SK-N-SH (cell line): Measurements from ENCODE around the gene FGGY. TPM values are rescaled to one million over a fixed set of nuclear protein-coding genes. Genes with fewer than 3 reads are reported as not detected.

Source experiments
- CTCF ChIA-PET: fragments of 300-600, 350-600 bp; formaldehyde crosslinking; extraction: SDS; loops from one replicate; lab custom pipeline; 2021; lab: Yijun Ruan, JAX
- POLR2A ChIA-PET: fragments of 350-600 bp; sonication (Branson Sonifier 250); formaldehyde crosslinking; extraction: SDS; loops from one replicate; lab custom pipeline; 2020; ENCODE audit warnings: antibody characterized with exemption, inconsistent platforms; lab: Yijun Ruan, JAX
- DNase-seq: peaks from one replicate; pipeline ENCODE4 v3.0.0; 2012
- H2AFZ ChIP-seq: fragments of 200-600 bp; sonication (generic); 2 replicates; pipeline ENCODE4 v1.8.1; 2016; ENCODE audit warnings: antibody characterized with exemption, mild to moderate bottlenecking, low read depth
- H3F3A ChIP-seq: fragments of 200-600 bp; sonication (generic); replicated peaks from 2 replicates; pipeline ENCODE3; 2016; ENCODE audit warnings: antibody characterized with exemption, mild to moderate bottlenecking; ENCODE audit not compliant: insufficient read depth
- H3K27ac ChIP-seq, 2 experiments: fragments of 200-500 bp in 1 of 2; fragments of 200-600 bp in 1 of 2; sonication (Bioruptor generic) in 1 of 2; sonication (generic), shearing (Covaris generic) in 1 of 2; 2 replicates each; pipeline versions ENCODE4 v1.5.1 to v1.6.1; 2014 to 2016; ENCODE audit warnings: low read depth in 2 of 2, inconsistent platforms in 1 of 2, low read length in 1 of 2, mild to moderate bottlenecking in 1 of 2, mixed read lengths in 1 of 2
- H3K27me3 ChIP-seq: fragments of 200-600 bp; sonication (generic), shearing (Covaris generic); 2 replicates; pipeline ENCODE4 v1.6.1; 2016; ENCODE audit warnings: mixed run types; ENCODE audit not compliant: insufficient read depth
- H3K36me3 ChIP-seq, 2 experiments: fragments of 200-500 bp in 1 of 2; fragments of 200-600 bp in 1 of 2; sonication (Bioruptor generic) in 1 of 2; sonication (generic) in 1 of 2; replicated peaks in 1 of 2; 2 replicates each; pipeline versions ENCODE3 to v1.5.1; 2014 to 2016; ENCODE audit warnings: low read length in 1 of 2, mild to moderate bottlenecking in 1 of 2; ENCODE audit not compliant: insufficient read depth in 2 of 2, control insufficient read depth in 1 of 2
- H3K4me1 ChIP-seq, 2 experiments: fragments of 200-500 bp in 1 of 2; fragments of 200-600 bp in 1 of 2; sonication (Bioruptor generic) in 1 of 2; sonication (generic), shearing (Covaris generic) in 1 of 2; 2 replicates each; pipeline versions ENCODE4 v1.5.1 to v1.6.1; 2014 to 2016; ENCODE audit warnings: low read depth in 1 of 2, low read length in 1 of 2, mixed run types in 1 of 2; ENCODE audit not compliant: insufficient read depth in 2 of 2, control insufficient read depth in 1 of 2
- H3K4me2 ChIP-seq: fragments of 200-600 bp; sonication (generic), shearing (Covaris generic); 2 replicates; pipeline ENCODE4 v1.6.1; 2017; ENCODE audit warnings: mixed run types
- H3K4me3 ChIP-seq, 2 experiments: fragments of 200-500 bp in 1 of 2; fragments of 200-600 bp in 1 of 2; sonication (Bioruptor generic) in 1 of 2; sonication (generic), shearing (Covaris generic) in 1 of 2; 2 replicates each; pipeline versions ENCODE4 v1.5.1 to v1.8.1; 2014 to 2016; ENCODE audit warnings: low read depth in 2 of 2, inconsistent platforms in 1 of 2, low read length in 1 of 2, mild to moderate bottlenecking in 1 of 2, mixed read lengths in 1 of 2, moderate library complexity in 1 of 2
- H3K79me2 ChIP-seq: fragments of 200-600 bp; sonication (generic); 2 replicates; pipeline ENCODE4 v1.8.1; 2017; ENCODE audit warnings: mild to moderate bottlenecking; ENCODE audit not compliant: insufficient read depth
- H3K9ac ChIP-seq: fragments of 200-600 bp; sonication (generic); 2 replicates; pipeline ENCODE4 v1.6.1; 2017; ENCODE audit warnings: mixed run types
- H3K9me2 ChIP-seq: fragments of 200-600 bp; sonication (generic); 2 replicates; pipeline ENCODE4 v1.6.1; 2017; ENCODE audit warnings: mixed run types
- H3K9me3 ChIP-seq: fragments of 200-600 bp; sonication (generic); 2 replicates; pipeline ENCODE4 v1.6.1; 2017; ENCODE audit warnings: mixed run types, mild to moderate bottlenecking, moderate library complexity
- H4K20me1 ChIP-seq: fragments of 200-600 bp; sonication (generic); 2 replicates; pipeline ENCODE4 v1.6.1; 2017; ENCODE audit warnings: mild to moderate bottlenecking, mixed run types; ENCODE audit not compliant: insufficient read depth
- ELF1 ChIP-seq: IDR thresholded peaks from 2 replicates; pipeline ENCODE4 v1.4.0; 2012
- FOSL2 ChIP-seq: IDR thresholded peaks from 2 replicates; pipeline ENCODE4 v1.4.0; 2012; ENCODE audit warnings: low read depth, mild to moderate bottlenecking, moderate library complexity, borderline replicate concordance
- FOXJ3 ChIP-seq: sonication (generic); formaldehyde crosslinking; IDR thresholded peaks from 2 replicates; pipeline ENCODE4 v1.5.1; 2020; ENCODE audit warnings: mild to moderate bottlenecking, missing genetic modification reagents
- FOXM1 ChIP-seq: IDR thresholded peaks from 2 replicates; pipeline ENCODE4 v1.4.0; 2012; ENCODE audit warnings: low read depth, mild to moderate bottlenecking
- GABPA ChIP-seq: IDR thresholded peaks from 2 replicates; pipeline ENCODE4 v1.4.0; 2012; ENCODE audit warnings: low read depth, mild to moderate bottlenecking
- MXI1 ChIP-seq: IDR thresholded peaks from 2 replicates; pipeline ENCODE4 v1.6.1; 2012; ENCODE audit warnings: mild to moderate bottlenecking, low read depth, low read length, improper control_type of control experiment
- RCOR1 ChIP-seq: fragments of 150-350 bp; IDR thresholded peaks from 2 replicates; pipeline ENCODE4 v1.6.1; 2017; ENCODE audit warnings: antibody characterized with exemption, low read length
- RXRA ChIP-seq: IDR thresholded peaks from 2 replicates; pipeline ENCODE4 v1.4.0; 2012; ENCODE audit warnings: low read depth, mild to moderate bottlenecking, borderline replicate concordance
- SIN3A ChIP-seq: IDR thresholded peaks from 2 replicates; pipeline ENCODE4 v1.6.1; 2012; ENCODE audit warnings: low read depth, mild to moderate bottlenecking, low read length, moderate library complexity, borderline replicate concordance
- TAF1 ChIP-seq: IDR thresholded peaks from 2 replicates; pipeline ENCODE4 v1.6.1; 2012; ENCODE audit warnings: low read depth, mild to moderate bottlenecking, low read length, moderate library complexity, borderline replicate concordance
- TCF12 ChIP-seq: IDR thresholded peaks from 2 replicates; pipeline ENCODE4 v1.4.0; 2012
- WGBS: methylation state at CpG from one replicate; pipeline ENCODE4 v1.1.6; 2017; ENCODE audit warnings: low lambda C conversion rate; 5-methylcytosine and 5-hydroxymethylcytosine counted together
- polyA plus RNA-seq, 3 experiments: library from polyadenylated mRNA; depleted of rRNA; stranded (reverse); fragments of >200 nt; gene quantifications; 2 replicates each; pipeline ENCODE4 v1.2.3, GENCODE V29; 2012
- TF ChIP-seq, protein P1 (sequence below): fragments of 150-350 bp; IDR thresholded peaks from 2 replicates; pipeline ENCODE4 v1.6.1; 2017; ENCODE audit warnings: antibody characterized with exemption, low read length, low read depth, borderline replicate concordance
- TF ChIP-seq, protein P2 (sequence below): IDR thresholded peaks from 2 replicates; pipeline ENCODE4; 2012
- TF ChIP-seq, protein P3 (sequence below): IDR thresholded peaks from 2 replicates; pipeline ENCODE4 v1.4.0; 2012; ENCODE audit warnings: low read depth

FGGY gene
- polyA plus RNA-seq, 1 of the 3 experiments (the other 2 are of a cell fraction) = 10.3 TPM

DNA sequence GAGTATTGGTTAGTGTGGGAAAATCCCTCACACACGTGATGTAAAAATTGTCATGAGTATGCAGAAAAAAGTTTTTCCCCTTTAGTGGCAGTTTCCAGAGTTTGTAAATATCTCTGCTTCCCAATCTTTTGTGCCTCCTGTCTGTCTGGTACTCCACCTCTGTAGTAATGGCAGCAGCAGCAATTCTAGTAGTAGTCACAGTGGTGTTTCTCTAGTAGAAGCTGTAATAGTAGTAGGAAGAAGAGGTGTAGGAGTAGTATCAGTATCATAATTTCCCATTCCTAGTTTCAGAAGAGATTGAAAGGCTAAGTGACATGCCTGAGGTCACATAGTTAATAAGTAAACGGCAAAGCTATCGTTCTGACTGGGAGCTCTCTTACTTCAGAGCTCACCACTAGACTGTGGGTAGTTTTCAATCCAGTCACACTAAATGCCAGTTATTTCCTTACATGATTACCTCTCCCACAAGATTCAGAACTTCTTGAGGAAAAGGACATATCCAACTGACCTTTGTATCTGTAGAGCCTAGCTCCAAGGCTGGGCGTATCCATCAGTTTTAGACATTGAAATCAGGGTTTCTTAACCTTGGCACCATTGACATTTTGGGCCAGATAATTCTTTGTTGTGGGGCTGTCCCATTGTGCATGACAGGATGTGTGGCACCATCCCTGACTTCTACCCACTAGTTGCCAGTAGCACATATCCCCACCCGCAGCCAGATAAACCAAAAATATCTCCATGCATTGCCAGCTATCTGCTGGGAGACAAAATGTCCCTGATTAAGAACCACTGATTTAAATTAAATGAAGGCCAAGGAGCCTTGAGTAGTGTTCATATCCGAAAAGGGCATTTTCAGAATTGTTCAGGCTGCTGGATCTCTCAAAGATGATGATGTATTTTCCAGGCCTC lies 135.9 kb downstream of the FGGY start:
- Histone ChIP-seq H3K4me1 (no peaks in the 10 kb centered on the region), H3K27ac (no peak overlapping the region; a peak in 1 of 4 replicates), H3K9me2 (no peaks in the 10 kb centered on the region), H3K4me2 (no peak overlapping the region), H2AFZ (no peak overlapping the region), H3K79me2 (no peaks in the 10 kb centered on the region), H3K27me3 (no peaks in the 10 kb centered on the region), H4K20me1 (no peaks in the 10 kb centered on the region), H3K36me3 (no peaks in the 10 kb centered on the region), H3K4me3 (no peak overlapping the region), H3F3A (no peaks in the 10 kb centered on the region), H3K9ac (no peak overlapping the region), H3K9me3 (no peaks in the 10 kb centered on the region)
- ChIA-PET POLR2A (no interaction called here), CTCF (interaction anchor here (1.1 kb wide), 1 partner anchor 13 kb away, joined by 3 read pairs; no protein-coding TSS in a partner anchor)
- 94% methylated on average over 6 of the region's 6 CpGs for WGBS
- TF ChIP-seq, protein P1, sequence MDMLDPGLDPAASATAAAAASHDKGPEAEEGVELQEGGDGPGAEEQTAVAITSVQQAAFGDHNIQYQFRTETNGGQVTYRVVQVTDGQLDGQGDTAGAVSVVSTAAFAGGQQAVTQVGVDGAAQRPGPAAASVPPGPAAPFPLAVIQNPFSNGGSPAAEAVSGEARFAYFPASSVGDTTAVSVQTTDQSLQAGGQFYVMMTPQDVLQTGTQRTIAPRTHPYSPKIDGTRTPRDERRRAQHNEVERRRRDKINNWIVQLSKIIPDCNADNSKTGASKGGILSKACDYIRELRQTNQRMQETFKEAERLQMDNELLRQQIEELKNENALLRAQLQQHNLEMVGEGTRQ = no peak
- TF ChIP-seq GABPA (no peak), RXRA (no peak), FOSL2 (no peak)
- TF ChIP-seq, protein P2, sequence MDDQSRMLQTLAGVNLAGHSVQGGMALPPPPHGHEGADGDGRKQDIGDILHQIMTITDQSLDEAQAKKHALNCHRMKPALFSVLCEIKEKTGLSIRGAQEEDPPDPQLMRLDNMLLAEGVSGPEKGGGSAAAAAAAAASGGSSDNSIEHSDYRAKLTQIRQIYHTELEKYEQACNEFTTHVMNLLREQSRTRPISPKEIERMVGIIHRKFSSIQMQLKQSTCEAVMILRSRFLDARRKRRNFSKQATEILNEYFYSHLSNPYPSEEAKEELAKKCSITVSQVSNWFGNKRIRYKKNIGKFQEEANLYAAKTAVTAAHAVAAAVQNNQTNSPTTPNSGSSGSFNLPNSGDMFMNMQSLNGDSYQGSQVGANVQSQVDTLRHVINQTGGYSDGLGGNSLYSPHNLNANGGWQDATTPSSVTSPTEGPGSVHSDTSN = no peak
- DNase-seq = no peak

DNA sequence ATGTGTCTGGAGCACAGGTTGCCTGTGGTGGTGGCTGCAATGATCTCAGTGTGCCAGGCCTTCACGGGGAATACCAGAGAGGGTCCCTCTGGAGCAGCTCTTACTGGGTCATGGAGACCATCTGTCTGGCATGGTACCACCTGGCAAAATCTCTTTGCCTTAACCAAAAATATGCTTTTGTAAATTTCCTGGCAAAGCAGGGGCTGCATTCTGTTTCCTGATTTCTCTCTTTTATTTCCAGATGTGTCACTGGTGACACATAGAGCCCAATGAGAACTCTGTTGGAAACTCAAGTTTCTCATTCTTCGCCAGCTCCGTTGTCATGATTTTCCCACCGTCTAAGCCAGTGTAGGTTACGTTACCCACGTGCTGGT lies 136.5 kb downstream of the FGGY start:
- H3K9me3 ChIP-seq = no peaks in the 10 kb centered on the region
- CTCF ChIA-PET = interaction anchor here (1.3 kb wide), 1 partner anchor 13 kb away, joined by 3 read pairs; no protein-coding TSS in a partner anchor

More for the DNA sequence above, 136.5 kb downstream of the FGGY start:
- H2AFZ ChIP-seq = no peak overlapping the region
- H3K36me3 ChIP-seq = no peaks in the 10 kb centered on the region
- DNase-seq = no peak
- no peaks in the 10 kb centered on the region for H3K4me1 ChIP-seq
- WGBS = 86% methylated on average over 5 of the region's 6 CpGs
- H3K9ac ChIP-seq = no peak overlapping the region
- POLR2A ChIA-PET = no interaction called here
- no peaks in the 10 kb centered on the region for H3F3A ChIP-seq
- H3K27me3 ChIP-seq = no peaks in the 10 kb centered on the region
- H3K79me2 ChIP-seq = no peaks in the 10 kb centered on the region
- no peak overlapping the region for H3K4me2 ChIP-seq
- no peak overlapping the region for H3K4me3 ChIP-seq
- H3K27ac ChIP-seq = peak overlapping the region in 1 of 2 experiments; percentile 37; a peak in 1 of 4 replicates
- H3K9me2 ChIP-seq = no peaks in the 10 kb centered on the region
- no peaks in the 10 kb centered on the region for H4K20me1 ChIP-seq
- TF ChIP-seq, protein P3, sequence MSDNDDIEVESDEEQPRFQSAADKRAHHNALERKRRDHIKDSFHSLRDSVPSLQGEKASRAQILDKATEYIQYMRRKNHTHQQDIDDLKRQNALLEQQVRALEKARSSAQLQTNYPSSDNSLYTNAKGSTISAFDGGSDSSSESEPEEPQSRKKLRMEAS = no peak
- no peak for TF ChIP-seq RCOR1
- no peak for TF ChIP-seq FOXM1
- TF ChIP-seq ELF1 = no peak
- TF ChIP-seq MXI1 = no peak
- no peak for TF ChIP-seq TCF12
- TF ChIP-seq SIN3A = no peak
- no peak for TF ChIP-seq FOXJ3
- no peak for TF ChIP-seq TAF1
